Limb (tissue), 2 donors: Measurements from ENCODE around the gene STT3B.

Experiments
- DNase-seq, 2 donors: peaks; one replicate each; pipeline ENCODE4 v3.0.0-alpha.2; 2016; ENCODE audit errors: extremely low spot score in 2 of 2

The STT3B gene

GRCh38 chr3:31550452-31551251 is 17.9 kb downstream of the STT3B start:
- no peak for DNase-seq

GRCh38 chr3:31551646-31552045 is 18.9 kb downstream of the STT3B start:
- no peak for DNase-seq

- no peak for DNase-seq
Measured at GRCh38 chr3:31552103-31552502, 19.4 kb downstream of the STT3B start.

GRCh38 chr3:31553258-31553657 is 20.5 kb downstream of the STT3B start:
- DNase-seq, result no peak

- no peak for DNase-seq
Measured at GRCh38 chr3:31555204-31555603, 22.5 kb downstream of the STT3B start.

GRCh38 chr3:31559872-31560534 is 27.3 kb downstream of the STT3B start:
- DNase-seq, result no peak

- DNase-seq, result no peak
Measured at GRCh38 chr3:31561891-31562290, 29.2 kb downstream of the STT3B start.

GRCh38 chr3:31562525-31562924 is 29.8 kb downstream of the STT3B start:
- no peak for DNase-seq

GRCh38 chr3:31565288-31565687 is 32.6 kb downstream of the STT3B start:
- DNase-seq, result no peak

GRCh38 chr3:31567036-31567435 is 34.3 kb downstream of the STT3B start:
- DNase-seq, result no peak

- DNase-seq, result no peak
Measured at GRCh38 chr3:31568649-31569048, 35.9 kb downstream of the STT3B start.

- no peak for DNase-seq
Measured at GRCh38 chr3:31571325-31571724, 38.6 kb downstream of the STT3B start.

GRCh38 chr3:31572236-31573004 is 39.7 kb downstream of the STT3B start:
- DNase-seq, result no peak

GRCh38 chr3:31573036-31573779 is 40.5 kb downstream of the STT3B start:
- no peak for DNase-seq

- DNase-seq, result no peak
Measured at GRCh38 chr3:31575448-31575847, 42.7 kb downstream of the STT3B start.

- no peak for DNase-seq
Measured at GRCh38 chr3:31576521-31576920, 43.8 kb downstream of the STT3B start.

- no peak for DNase-seq
Measured at GRCh38 chr3:31577232-31577631, 44.5 kb downstream of the STT3B start.

GRCh38 chr3:31579828-31580227 is 47.1 kb downstream of the STT3B start:
- no peak for DNase-seq

- no peak for DNase-seq
Measured at GRCh38 chr3:31580645-31581044, 47.9 kb downstream of the STT3B start.

GRCh38 chr3:31581660-31582059 is 48.9 kb downstream of the STT3B start:
- DNase-seq, result no peak

- no peak for DNase-seq
Measured at GRCh38 chr3:31589228-31589627, 56.5 kb downstream of the STT3B start.

GRCh38 chr3:31590650-31591049 is 57.9 kb downstream of the STT3B start:
- DNase-seq, result no peak
